ENCODE data around the gene NNAT.
"Not testable (repeated sequence)": the region's sequence is repeated elsewhere in the genome, so short reads cannot be mapped to it uniquely, and the experiment has no call there.

GRCh38 chr20:37486209-37486608 is 34.8 kb upstream of the NNAT start:
- not testable (repeated sequence) for TF ChIP-seq EZH2phosphoT487 (IDR thresholded peaks at IDR 0.05; ENCODE audit: insufficient read depth, low read depth); EZH2 (IDR thresholded peaks at IDR 0.05; ENCODE audit: insufficient read depth, poor library complexity, severe bottlenecking)

Measured in GM23248 (cell line).